D341Med (cell line): ENCODE measurements around the gene CDH23.

ENCODE experiments used
- DNase-seq: peaks from one replicate; pipeline ENCODE4 v3.0.0; 2012; ENCODE audit warnings: low spot score

CDH23 gene

GRCh38 chr10:71661779-71662336 is 265.1 kb downstream of the CDH23 start:
- no peak for DNase-seq

DNA sequence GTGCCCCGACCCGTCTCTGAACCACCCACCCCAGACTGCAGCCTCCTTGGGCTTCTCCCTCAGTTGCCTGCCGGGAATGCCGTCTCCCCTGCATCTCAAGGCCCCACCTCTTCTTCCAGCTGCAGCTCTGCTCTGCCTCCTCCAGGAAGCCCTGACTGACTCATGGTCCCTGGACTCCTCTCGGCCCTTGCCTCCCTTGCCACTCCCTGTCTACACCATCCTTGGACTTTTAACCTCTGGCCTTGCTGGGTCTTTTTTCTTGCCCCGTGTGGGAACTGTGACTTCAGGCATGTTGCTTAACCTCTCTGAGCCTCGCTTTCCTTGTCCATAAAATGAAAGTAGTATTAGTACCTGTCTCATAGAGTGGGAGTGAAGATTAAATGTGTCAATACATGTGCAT is 266.6 kb downstream of the CDH23 start:
- no peak for DNase-seq

- DNase-seq, result no peak
These were observed 267.9 kb downstream of the CDH23 start for GRCh38 chr10:71664585-71664984.

GRCh38 chr10:71665456-71665855 is 268.7 kb downstream of the CDH23 start:
- DNase-seq, result no peak

DNA sequence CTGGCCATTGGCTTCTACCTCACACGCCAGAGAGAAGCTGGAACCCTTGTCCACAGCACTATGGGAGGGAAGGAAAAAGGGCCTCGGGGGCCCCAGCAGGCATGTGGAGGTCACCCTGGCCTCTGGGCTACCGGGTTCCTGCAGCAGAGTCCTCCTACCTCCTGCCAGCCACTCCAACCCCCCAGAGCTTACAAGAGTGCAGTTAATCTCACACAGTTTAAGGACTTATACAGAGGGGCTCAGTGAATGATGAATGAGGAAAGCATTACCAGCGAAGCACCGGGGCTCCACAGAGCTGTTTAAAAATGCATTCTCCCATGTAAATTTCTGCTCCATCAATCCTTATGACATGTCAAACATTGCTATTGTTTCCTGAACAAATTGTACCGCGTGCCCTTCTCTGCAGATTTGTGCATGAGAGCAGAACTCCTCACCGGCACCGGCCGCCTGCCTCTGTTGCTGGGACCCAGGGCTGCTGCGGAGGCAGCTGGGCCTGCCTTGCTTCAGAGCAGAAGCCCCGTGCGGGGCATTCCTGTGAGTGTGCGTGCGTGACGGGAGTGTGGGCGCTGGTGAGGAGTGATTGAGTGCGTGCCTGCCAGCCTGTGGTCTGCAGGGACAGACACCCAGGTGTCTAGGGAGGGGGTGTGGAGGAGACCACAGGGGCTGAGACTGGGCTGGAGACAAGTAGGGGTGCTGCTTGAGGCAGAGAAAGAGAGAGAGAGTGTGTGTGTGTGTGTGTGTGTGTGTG is 270.1 kb downstream of the CDH23 start:
- no peak for DNase-seq

- no peak for DNase-seq
These were observed 270.6 kb downstream of the CDH23 start for GRCh38 chr10:71667387-71667752.

GRCh38 chr10:71671994-71672946 is 275.6 kb downstream of the CDH23 start:
- no peak for DNase-seq

DNA sequence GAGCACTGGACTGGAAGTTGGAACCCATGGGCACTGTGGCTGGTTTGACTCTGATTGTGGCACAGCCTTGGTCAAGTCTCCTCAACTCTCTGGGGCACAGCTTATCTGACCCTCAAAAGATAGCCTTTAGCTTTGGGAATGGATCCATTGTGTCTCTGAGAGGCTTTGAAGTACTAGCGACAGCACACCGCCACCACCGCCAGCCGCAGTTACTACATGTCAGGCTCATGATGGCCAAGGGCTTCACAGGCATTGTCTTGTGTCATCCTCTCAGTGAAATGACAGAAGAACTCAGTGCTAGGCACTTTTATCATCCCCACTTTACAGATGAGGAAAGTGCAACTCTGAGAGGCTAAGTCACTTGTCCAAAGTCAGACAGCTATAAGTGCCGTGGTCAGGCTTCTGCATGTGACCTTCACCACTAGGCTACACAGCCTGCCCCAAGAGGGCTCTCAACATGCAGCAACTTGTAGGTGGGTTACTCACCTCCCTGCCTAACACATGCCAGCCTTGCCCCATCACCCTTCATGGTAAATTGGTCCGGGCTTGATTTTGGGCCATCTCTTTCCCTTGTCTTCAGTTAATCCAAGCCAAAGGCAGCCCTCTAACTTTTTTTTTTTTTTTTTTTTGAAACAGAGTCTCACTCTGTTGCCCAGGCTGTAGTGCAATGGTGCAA is 278.7 kb downstream of the CDH23 start:
- no peak for DNase-seq

GRCh38 chr10:71677261-71677660 is 280.5 kb downstream of the CDH23 start:
- DNase-seq, result no peak

GRCh38 chr10:71678057-71678805 is 281.5 kb downstream of the CDH23 start:
- no peak for DNase-seq

GRCh38 chr10:71679425-71679824 is 282.7 kb downstream of the CDH23 start:
- no peak for DNase-seq

DNA sequence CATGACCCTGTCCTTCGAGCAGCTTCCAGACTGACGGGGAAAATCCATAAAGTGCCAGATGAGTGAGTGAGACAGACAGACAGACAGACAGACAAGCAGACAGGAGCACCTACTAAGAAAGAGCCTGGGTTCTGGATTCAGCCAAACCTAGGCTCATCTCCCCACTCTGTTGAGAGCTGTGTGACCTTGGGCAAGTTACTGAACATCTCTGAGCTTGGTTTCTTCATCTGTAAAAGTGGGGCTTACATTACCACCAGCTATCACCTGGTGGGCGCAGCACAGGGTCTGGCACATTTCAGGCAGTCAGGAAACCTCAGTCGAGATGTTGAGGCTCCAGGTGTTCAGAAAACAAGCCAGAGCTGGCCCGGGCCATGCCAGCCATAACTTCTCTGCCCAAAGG is 285.3 kb downstream of the CDH23 start:
- no peak for DNase-seq

DNA sequence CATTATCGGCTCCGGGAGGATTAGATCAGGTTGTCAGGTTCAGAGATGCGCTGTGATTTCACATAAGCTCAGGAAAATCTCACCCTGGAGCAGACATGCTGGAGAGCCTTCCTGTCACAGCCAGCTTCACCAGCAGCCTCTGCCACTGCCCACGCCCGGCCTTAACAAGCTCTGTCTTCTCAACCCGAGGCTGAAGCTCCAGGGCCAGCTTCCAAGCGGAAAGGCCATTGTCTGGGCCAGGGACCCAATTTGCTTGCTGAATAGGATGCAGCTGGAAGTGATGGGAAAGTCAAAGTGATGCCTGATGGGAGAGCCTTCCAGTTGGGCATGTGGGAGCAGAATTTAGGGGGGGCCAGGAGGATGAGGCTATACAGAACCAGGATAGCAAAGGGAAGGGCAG is 286.6 kb downstream of the CDH23 start:
- DNase-seq, result no peak

- no peak for DNase-seq
These were observed 287.8 kb downstream of the CDH23 start for GRCh38 chr10:71684356-71685173.

DNA sequence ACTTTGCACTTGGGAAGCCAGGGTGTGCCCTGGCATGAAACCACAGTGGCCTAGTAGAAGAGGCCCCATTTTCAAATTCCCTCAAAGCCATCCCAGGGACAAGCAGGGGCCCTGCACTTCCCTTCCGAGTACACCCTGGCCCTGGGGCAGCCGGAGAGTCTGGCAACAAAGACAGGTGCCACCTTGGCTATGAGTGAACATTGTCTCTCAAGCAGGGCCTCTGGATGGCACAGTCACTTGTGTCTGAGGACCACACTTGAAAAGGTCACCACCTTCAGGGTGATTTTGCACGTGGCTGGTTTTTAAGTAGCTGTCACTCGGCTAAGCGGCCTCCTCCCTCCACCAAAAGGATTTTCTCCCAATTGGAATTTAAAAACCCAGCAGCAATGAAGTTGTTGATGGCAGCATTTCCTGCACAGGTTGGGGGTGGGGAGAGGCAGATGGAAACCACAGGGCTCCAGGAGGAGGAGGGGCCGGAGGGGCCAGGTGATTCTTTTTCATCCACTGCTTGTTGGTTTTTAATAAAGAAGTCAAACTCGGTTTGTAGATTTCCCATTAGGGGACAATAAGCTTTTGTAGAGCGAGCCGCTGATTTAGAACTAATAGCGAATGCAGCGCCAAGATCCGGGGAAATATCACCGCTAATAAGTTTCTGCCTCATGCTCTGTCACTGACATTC is 289.0 kb downstream of the CDH23 start:
- DNase-seq, result no peak

GRCh38 chr10:71687077-71687476 is 290.4 kb downstream of the CDH23 start:
- no peak for DNase-seq

DNA sequence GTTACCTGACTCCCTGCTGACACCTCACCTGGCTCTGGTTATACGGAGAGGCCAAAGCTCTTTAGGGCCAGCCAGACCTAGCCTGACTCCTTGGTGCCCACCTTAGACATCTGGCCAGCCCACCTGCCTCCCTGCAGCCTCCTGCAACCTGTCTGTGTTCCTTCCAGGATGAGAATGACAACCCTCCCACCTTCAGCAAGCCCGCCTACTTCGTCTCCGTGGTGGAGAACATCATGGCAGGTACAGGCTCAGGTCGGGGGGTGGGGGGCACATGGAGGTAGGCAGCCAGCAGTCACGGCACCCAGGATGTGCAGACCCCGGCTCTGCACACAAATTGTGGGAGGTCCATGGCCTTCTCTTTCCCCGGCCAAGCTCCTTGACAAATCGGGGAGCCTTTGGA is 290.8 kb downstream of the CDH23 start:
- no peak for DNase-seq

DNA sequence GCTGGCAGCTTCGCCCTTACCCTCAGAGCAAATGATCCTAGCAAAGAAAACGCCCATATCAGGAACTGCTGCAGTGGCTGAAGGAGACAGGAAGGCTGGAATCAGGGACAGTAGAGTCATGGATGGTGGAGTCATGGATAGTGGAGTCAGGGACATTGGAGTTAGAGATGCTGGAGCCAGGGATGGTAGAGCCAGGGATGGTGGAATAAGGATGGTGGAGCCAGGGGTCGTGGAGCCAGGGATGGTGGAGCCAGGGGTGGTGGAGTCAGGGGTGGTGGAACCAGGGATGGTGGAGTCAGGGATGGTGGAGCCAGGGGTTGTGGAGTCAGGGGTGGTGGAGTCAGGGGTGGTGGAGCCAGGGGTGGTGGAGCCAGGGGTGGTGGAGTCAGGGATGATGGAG is 291.5 kb downstream of the CDH23 start:
- no peak for DNase-seq

DNA sequence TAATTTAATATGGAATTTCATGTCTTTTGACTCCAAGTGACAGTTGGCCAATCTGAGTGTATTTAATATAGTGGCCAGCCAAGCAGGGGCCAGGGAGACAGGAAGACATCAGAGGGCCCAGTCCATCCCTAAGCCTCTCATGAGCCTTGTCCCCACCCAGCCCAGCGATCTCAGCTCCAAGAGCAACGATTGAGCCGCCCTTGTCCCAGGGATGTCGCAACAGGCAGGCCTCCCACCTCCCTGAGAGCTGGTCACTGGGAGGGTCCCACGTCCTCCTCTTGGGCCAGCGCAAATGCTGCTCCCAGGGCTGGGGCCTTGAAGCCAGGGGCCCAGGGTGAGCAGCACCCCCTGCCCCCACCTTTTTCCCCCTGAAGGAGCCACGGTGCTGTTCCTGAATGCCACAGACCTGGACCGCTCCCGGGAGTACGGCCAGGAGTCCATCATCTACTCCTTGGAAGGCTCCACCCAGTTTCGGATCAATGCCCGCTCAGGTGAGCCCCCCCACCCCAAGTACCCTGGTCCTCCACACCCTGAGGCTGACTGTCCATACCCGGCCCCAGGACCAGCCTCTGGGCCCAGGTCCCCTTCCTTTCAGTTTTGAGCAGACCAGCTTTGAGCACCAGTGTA is 293.5 kb downstream of the CDH23 start:
- DNase-seq, result no peak

GRCh38 chr10:71691405-71691804 is 294.7 kb downstream of the CDH23 start:
- DNase-seq, result no peak
